GM12878 (cell line): Measurements from ENCODE around the gene RET. TPM values are rescaled to one million over a fixed set of nuclear protein-coding genes. Genes with fewer than 3 reads are reported as not detected.

Experiments used
- ATAC-seq: fragments of 200-7000 bp; cut with Tn5 transposase; 3 replicates; pipeline ENCODE4 v1.9.1; 2020; ENCODE audit warnings: mild to moderate bottlenecking, moderate library complexity
- BruUV-seq: library from RNA; stranded (reverse); fragments of 400-500 nt; replicated peaks from 2 replicates; lab custom pipeline; 2021; lab: Mats Ljungman, UMichigan
- CTCF ChIA-PET: fragments of 300-600 bp; sonication (Branson Sonifier 250); formaldehyde crosslinking; extraction: SDS; loops from one replicate; lab custom pipeline; 2021; ENCODE audit warnings: inconsistent platforms; lab: Yijun Ruan, JAX
- POLR2A ChIA-PET: fragments of 350-600 bp; formaldehyde crosslinking; extraction: SDS; loops from one replicate; lab custom pipeline; 2021; ENCODE audit warnings: inconsistent platforms; lab: Charles Lee
- RAD21 ChIA-PET: fragments of 300-600 bp; sonication (Branson Sonifier 250); formaldehyde crosslinking; loops from one replicate; lab custom pipeline; 2023; ENCODE audit warnings: antibody characterized with exemption; ENCODE audit not compliant: unreplicated experiment; lab: Charles Lee
- SMC1A ChIA-PET: fragments of 300-600 bp; sonication (Branson Sonifier 250); formaldehyde crosslinking; loops from one replicate; lab custom pipeline; 2023; ENCODE audit not compliant: unreplicated experiment, uncharacterized antibody; lab: Charles Lee
- DNase-seq: peaks from one replicate; pipeline ENCODE4 v3.0.0-alpha.2; 2011; ENCODE audit warnings: low read depth, low spot score
- FAIRE-seq: peaks from 3 replicates; lab custom pipeline; 2011; peaks lifted over from hg19 to GRCh38; lab: Jason Lieb, UNC
- H2AFZ ChIP-seq: 2 replicates; pipeline ENCODE4 v1.6.0; 2011; ENCODE audit warnings: low read depth, low read length, control low read depth; ENCODE audit not compliant: control insufficient read depth
- H3K27ac ChIP-seq: 2 replicates; pipeline ENCODE4 v1.5.1; 2011; ENCODE audit warnings: control low read depth; ENCODE audit not compliant: control insufficient read depth, insufficient read depth
- H3K27me3 ChIP-seq, 2 experiments: replicated peaks in 1 of 2; 2 replicates each; pipeline versions ENCODE4 v1.6.0 to v1.6.1; 2011; ENCODE audit warnings: low read length in 1 of 2; ENCODE audit not compliant: control insufficient read depth in 2 of 2, insufficient read depth in 2 of 2
- H3K36me3 ChIP-seq, 2 experiments: 2 replicates each; pipeline ENCODE4 v1.5.1; 2011; ENCODE audit warnings: low read length in 1 of 2; ENCODE audit not compliant: control insufficient read depth in 2 of 2, insufficient read depth in 2 of 2
- H3K4me1 ChIP-seq: 2 replicates; pipeline ENCODE4 v1.6.1; 2011; ENCODE audit warnings: mild to moderate bottlenecking, low read length, moderate library complexity, mixed read lengths; ENCODE audit not compliant: control insufficient read depth, insufficient read depth
- H3K4me2 ChIP-seq: 2 replicates; pipeline ENCODE4 v1.6.0; 2011; ENCODE audit warnings: control low read depth; ENCODE audit not compliant: control insufficient read depth, insufficient read depth
- H3K4me3 ChIP-seq: fragments of 200-600 bp; sonication (generic); 2 replicates; pipeline ENCODE4 v1.5.1; 2016
- H3K79me2 ChIP-seq: 2 replicates; pipeline ENCODE4 v1.6.0; 2011; ENCODE audit warnings: low read length; ENCODE audit not compliant: control insufficient read depth, insufficient read depth
- H3K9ac ChIP-seq: 2 replicates; pipeline ENCODE4 v1.8.0; 2011; ENCODE audit warnings: low read length, control low read depth, mixed read lengths; ENCODE audit not compliant: control insufficient read depth, insufficient read depth
- H3K9me3 ChIP-seq: replicated peaks from 3 replicates; pipeline ENCODE4 v1.5.1; 2011; ENCODE audit warnings: mild to moderate bottlenecking, low read length; ENCODE audit not compliant: control insufficient read depth, insufficient read depth
- H4K20me1 ChIP-seq: 2 replicates; pipeline ENCODE4 v1.6.0; 2011; ENCODE audit not compliant: control insufficient read depth, insufficient read depth
- CREM ChIP-seq: IDR thresholded peaks from 2 replicates; pipeline ENCODE4 v1.6.1; 2014; ENCODE audit warnings: antibody characterized with exemption, low read depth
- GABPA ChIP-seq: IDR thresholded peaks from 2 replicates; pipeline ENCODE4 v1.6.1; 2014; ENCODE audit warnings: antibody characterized with exemption, low read depth, mild to moderate bottlenecking, inconsistent platforms
- HCFC1 ChIP-seq: fragments of 150-350 bp; IDR thresholded peaks from 2 replicates; pipeline ENCODE4 v1.6.1; 2014; ENCODE audit warnings: low read length
- HDAC2 ChIP-seq: fragments of 200-600 bp; sonication (generic); IDR thresholded peaks from 2 replicates; pipeline ENCODE4 v1.6.1; 2017
- KAT2A ChIP-seq: conservative IDR thresholded peaks from 2 replicates; pipeline ENCODE4 v1.6.1; 2011; ENCODE audit warnings: low read depth, low read length; ENCODE audit not compliant: control insufficient read depth
- NFIC ChIP-seq: IDR thresholded peaks from 2 replicates; pipeline ENCODE4 v1.6.1; 2012; ENCODE audit warnings: low read depth, mild to moderate bottlenecking, inconsistent platforms, low read length, moderate library complexity
- NR2C1 ChIP-seq: fragments of 450-650 bp; IDR thresholded peaks from 2 replicates; pipeline ENCODE4 v1.6.1; 2017; ENCODE audit warnings: antibody characterized with exemption, mild to moderate bottlenecking, moderate library complexity
- NR2F1 ChIP-seq: fragments of 450-650 bp; conservative IDR thresholded peaks from 2 replicates; pipeline ENCODE4 v1.6.1; 2017; ENCODE audit warnings: mild to moderate bottlenecking
- NRF1 ChIP-seq: conservative IDR thresholded peaks from 2 replicates; pipeline ENCODE4 v1.6.1; 2011; ENCODE audit warnings: mild to moderate bottlenecking, low read depth, low read length, improper control_type of control experiment
- PML ChIP-seq: IDR thresholded peaks from 2 replicates; pipeline ENCODE4 v1.6.1; 2012; ENCODE audit warnings: low read length, inconsistent platforms
- ZNF274 ChIP-seq: IDR thresholded peaks from one replicate; pipeline ENCODE4 v1.8.0; 2011; ENCODE audit not compliant: insufficient read length, insufficient read depth
- WGBS: methylation state at CpG from one replicate; pipeline ENCODE4 v1.1.6; 2016; ENCODE audit warnings: low lambda C conversion rate; ENCODE audit not compliant: insufficient replicate concordance, insufficient coverage; ENCODE audit errors: missing lambda C conversion rate; 5-methylcytosine and 5-hydroxymethylcytosine counted together
- in situ Hi-C: fragments of 300-500 bp; cut with MboI; formaldehyde crosslinking; loops from 9 replicates; pipeline ENCODE4 v1.14.3; 2018; ENCODE audit warnings: mixed read lengths
- intact Hi-C: fragments of 100-400 bp; cut with micrococcal nuclease; formaldehyde crosslinking; loops from one replicate; pipeline ENCODE4 v1.14.2; 2022; ENCODE audit not compliant: unreplicated experiment
- polyA plus RNA-seq, 11 experiments: library from polyadenylated mRNA; depleted of rRNA in 4 of 11; unstranded in 6 of 11; stranded (reverse) in 5 of 11; fragments of >200 nt; fragmentation: Nextera tagmentation in 4 of 11; fragmentation: Illumina TruSeq in 1 of 11; extraction: Ambion mirVana in 4 of 11; extraction: Trizol in 1 of 11; gene quantifications; 1 replicate in 1 of 11; 2 replicates in 10 of 11; pipeline versions ENCODE4 v1.2.1 to v1.2.3, GENCODE V29; 2011 to 2016; ENCODE audit warnings: inconsistent platforms in 2 of 11, missing spikeins in 2 of 11, low read depth in 1 of 11
- total RNA-seq, 4 experiments: library from RNA; depleted of rRNA in 3 of 4; stranded (reverse); fragments of >200 nt in 3 of 4; fragmentation: Illumina TruSeq in 1 of 4; extraction: Trizol in 1 of 4; gene quantifications; 2 replicates each; pipeline versions ENCODE4 v1.2.1 to v1.2.3, GENCODE V29; 2013 to 2021
- TF ChIP-seq, protein P1 (sequence below): IDR thresholded peaks from 2 replicates; pipeline ENCODE4 v1.6.1; 2012; ENCODE audit warnings: improper control_type of control experiment, low read depth, low read length; ENCODE audit not compliant: insufficient replicate concordance
- TF ChIP-seq, protein P2 (sequence below): fragments of 450-650 bp; IDR thresholded peaks from 2 replicates; pipeline ENCODE4 v1.6.1; 2016; ENCODE audit warnings: mild to moderate bottlenecking
- TF ChIP-seq, protein P3 (sequence below), 3 experiments: IDR thresholded peaks in 2 of 3; conservative IDR thresholded peaks in 1 of 3; 2 replicates each; pipeline ENCODE4 v1.5.1; 2011; ENCODE audit warnings: low read depth in 3 of 3, low read length in 3 of 3, mild to moderate bottlenecking in 3 of 3, control low read depth in 2 of 3, moderate library complexity in 2 of 3, inconsistent platforms in 1 of 3, mixed read lengths in 1 of 3; ENCODE audit not compliant: control insufficient read depth in 2 of 3, insufficient read depth in 1 of 3; ENCODE audit errors: extremely low read depth in 1 of 3
- TF ChIP-seq, protein P4 (sequence below): IDR thresholded peaks from 2 replicates; pipeline ENCODE4 v1.6.1; 2012; ENCODE audit warnings: low read depth, low read length, improper control_type of control experiment

The RET gene
- total and polyA plus RNA-seq, 10 of the 15 experiments (the other 5 are each of a cell fraction or from before 2014, with no cell fraction given): not detected

DNA sequence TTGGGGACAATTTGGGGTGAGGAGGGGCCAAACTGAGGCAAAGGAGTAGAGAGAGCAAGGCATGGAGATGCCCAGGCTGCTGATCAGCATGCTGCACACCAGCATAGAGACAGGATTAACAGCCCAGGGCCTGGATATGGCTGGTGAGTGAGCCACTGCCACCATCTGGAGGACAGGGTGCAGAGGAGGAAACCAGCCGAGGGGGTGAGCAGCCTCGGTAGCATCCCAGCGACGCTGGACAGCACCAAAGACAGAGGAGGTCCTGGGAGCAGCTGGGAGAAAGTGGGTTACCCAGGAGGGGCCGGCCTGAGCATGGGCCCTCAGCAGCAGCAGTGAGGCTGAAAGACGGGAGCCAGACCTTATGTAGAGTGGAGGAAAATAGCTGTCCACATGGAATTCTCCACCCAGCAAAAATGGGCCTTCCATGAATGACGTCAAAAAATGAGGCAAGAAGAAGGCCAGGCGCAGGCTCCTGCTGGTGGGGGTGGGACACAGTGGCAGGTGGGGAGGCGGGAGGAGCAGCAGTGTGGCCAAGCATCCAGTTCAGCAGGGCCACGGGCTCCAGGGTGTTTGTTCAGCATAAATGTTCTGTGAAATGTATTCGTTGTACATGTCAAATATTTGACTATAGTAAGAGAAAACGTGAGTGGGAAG is 16.7 kb downstream of the RET start (continued):
- TF ChIP-seq, protein P1, sequence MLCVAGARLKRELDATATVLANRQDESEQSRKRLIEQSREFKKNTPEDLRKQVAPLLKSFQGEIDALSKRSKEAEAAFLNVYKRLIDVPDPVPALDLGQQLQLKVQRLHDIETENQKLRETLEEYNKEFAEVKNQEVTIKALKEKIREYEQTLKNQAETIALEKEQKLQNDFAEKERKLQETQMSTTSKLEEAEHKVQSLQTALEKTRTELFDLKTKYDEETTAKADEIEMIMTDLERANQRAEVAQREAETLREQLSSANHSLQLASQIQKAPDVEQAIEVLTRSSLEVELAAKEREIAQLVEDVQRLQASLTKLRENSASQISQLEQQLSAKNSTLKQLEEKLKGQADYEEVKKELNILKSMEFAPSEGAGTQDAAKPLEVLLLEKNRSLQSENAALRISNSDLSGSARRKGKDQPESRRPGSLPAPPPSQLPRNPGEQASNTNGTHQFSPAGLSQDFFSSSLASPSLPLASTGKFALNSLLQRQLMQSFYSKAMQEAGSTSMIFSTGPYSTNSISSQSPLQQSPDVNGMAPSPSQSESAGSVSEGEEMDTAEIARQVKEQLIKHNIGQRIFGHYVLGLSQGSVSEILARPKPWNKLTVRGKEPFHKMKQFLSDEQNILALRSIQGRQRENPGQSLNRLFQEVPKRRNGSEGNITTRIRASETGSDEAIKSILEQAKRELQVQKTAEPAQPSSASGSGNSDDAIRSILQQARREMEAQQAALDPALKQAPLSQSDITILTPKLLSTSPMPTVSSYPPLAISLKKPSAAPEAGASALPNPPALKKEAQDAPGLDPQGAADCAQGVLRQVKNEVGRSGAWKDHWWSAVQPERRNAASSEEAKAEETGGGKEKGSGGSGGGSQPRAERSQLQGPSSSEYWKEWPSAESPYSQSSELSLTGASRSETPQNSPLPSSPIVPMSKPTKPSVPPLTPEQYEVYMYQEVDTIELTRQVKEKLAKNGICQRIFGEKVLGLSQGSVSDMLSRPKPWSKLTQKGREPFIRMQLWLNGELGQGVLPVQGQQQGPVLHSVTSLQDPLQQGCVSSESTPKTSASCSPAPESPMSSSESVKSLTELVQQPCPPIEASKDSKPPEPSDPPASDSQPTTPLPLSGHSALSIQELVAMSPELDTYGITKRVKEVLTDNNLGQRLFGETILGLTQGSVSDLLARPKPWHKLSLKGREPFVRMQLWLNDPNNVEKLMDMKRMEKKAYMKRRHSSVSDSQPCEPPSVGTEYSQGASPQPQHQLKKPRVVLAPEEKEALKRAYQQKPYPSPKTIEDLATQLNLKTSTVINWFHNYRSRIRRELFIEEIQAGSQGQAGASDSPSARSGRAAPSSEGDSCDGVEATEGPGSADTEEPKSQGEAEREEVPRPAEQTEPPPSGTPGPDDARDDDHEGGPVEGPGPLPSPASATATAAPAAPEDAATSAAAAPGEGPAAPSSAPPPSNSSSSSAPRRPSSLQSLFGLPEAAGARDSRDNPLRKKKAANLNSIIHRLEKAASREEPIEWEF: no peak
- no peak for TF ChIP-seq CREM

DNA sequence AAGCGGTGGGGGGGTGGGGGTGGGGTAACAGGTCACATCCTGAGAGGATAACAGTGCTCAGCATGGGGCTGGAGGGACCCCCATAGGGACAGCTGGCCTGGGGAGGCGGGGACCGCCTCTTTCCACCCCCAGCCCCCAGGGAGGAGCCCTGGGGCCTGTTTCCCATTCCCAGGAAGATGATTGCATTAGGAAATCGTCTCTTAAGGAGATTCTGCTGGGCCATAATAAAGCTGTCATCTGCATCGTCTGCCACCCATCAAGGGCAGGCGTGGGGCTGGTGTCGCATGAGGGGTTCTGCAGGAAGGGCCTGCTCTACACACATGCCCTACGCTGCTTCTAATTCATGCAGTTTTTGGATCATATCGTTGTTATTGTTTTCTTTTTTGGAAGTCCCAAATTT is 17.2 kb downstream of the RET start:
- Histone ChIP-seq H3K9me3 (no peaks in the 10 kb centered on the region), H4K20me1 (no peaks in the 10 kb centered on the region), H3K4me2 (no peak overlapping the region), H3K36me3 (no peaks in the 10 kb centered on the region), H3K4me3 (no peak overlapping the region), H3K27me3 (no peaks in the 10 kb centered on the region; a peak in 1 of 4 replicates), H2AFZ (no peak overlapping the region), H3K9ac (no peak overlapping the region), H3K79me2 (no peaks in the 10 kb centered on the region), H3K27ac (no peak overlapping the region), H3K4me1 (no peaks in the 10 kb centered on the region)
- DNase-seq: no peak
- POLR2A ChIA-PET: no interaction called here
- CTCF ChIA-PET: no interaction called here
- in situ Hi-C loops (no loop called here), intact Hi-C loops (no loop called here)
- no peak for FAIRE-seq
- BruUV-seq: no TSS peak
- ATAC-seq: no peak
- RAD21 ChIA-PET: no interaction called here
- WGBS: 36% methylated on average over 7 of the region's 9 CpGs
- SMC1A ChIA-PET: no interaction called here
- no peak for TF ChIP-seq GABPA
- TF ChIP-seq, protein P2, sequence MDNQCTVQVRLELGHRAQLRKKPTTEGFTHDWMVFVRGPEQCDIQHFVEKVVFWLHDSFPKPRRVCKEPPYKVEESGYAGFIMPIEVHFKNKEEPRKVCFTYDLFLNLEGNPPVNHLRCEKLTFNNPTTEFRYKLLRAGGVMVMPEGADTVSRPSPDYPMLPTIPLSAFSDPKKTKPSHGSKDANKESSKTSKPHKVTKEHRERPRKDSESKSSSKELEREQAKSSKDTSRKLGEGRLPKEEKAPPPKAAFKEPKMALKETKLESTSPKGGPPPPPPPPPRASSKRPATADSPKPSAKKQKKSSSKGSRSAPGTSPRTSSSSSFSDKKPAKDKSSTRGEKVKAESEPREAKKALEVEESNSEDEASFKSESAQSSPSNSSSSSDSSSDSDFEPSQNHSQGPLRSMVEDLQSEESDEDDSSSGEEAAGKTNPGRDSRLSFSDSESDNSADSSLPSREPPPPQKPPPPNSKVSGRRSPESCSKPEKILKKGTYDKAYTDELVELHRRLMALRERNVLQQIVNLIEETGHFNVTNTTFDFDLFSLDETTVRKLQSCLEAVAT: no peak
- no peak for TF ChIP-seq ZNF274
- no peak for TF ChIP-seq NRF1
- no peak for TF ChIP-seq HDAC2
- TF ChIP-seq, protein P3, sequence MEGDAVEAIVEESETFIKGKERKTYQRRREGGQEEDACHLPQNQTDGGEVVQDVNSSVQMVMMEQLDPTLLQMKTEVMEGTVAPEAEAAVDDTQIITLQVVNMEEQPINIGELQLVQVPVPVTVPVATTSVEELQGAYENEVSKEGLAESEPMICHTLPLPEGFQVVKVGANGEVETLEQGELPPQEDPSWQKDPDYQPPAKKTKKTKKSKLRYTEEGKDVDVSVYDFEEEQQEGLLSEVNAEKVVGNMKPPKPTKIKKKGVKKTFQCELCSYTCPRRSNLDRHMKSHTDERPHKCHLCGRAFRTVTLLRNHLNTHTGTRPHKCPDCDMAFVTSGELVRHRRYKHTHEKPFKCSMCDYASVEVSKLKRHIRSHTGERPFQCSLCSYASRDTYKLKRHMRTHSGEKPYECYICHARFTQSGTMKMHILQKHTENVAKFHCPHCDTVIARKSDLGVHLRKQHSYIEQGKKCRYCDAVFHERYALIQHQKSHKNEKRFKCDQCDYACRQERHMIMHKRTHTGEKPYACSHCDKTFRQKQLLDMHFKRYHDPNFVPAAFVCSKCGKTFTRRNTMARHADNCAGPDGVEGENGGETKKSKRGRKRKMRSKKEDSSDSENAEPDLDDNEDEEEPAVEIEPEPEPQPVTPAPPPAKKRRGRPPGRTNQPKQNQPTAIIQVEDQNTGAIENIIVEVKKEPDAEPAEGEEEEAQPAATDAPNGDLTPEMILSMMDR (IDR thresholded peaks at IDR 0.05 in 2 of 3, conservative IDR thresholded peaks at IDR 0.05 in 1 of 3; ENCODE audit: control insufficient read depth in 2 of 3, extremely low read depth in 1 of 3, insufficient read depth in 1 of 3, low read depth in 3 of 3, low read length in 3 of 3): no peak
- TF ChIP-seq NR2F1: no peak
- TF ChIP-seq PML: no peak
- TF ChIP-seq, protein P4, sequence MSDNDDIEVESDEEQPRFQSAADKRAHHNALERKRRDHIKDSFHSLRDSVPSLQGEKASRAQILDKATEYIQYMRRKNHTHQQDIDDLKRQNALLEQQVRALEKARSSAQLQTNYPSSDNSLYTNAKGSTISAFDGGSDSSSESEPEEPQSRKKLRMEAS: no peak
- no peak for TF ChIP-seq NFIC
- TF ChIP-seq NR2C1: no peak
- no peak for TF ChIP-seq HCFC1
- no peak for TF ChIP-seq KAT2A
